ENCODE results near the gene CHN1. TPM values are rescaled to one million over a fixed set of nuclear protein-coding genes. Genes with fewer than 3 reads are reported as not detected.

CHN1 gene
- total RNA-seq, 1 experiment from 2014 or later: 0.37 TPM

DNA sequence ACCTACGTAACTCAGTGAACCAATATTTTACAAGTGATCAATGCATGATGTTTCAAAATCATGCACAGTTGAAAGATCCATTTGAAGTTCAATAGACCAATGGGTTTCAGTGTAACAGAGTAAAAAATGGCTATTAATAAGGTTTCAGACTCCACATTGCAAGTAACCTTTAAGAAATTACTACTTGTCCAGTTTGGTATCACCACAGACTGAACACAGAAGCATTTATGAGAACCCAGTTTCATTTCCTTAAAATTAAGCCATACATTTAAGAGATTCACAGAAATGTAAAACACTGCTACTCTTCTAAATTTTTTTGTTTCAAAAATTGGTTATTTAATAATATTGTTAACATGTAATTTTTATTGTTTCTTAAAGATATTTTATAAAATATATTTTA lies 142.0 kb downstream of the CHN1 start:
- H3K4me1 ChIP-seq (ENCODE audit: low read length): no peaks in the 10 kb centered on the region
- H3K9ac ChIP-seq (ENCODE audit: low read length): no peak overlapping the region
- no peaks in the 10 kb centered on the region for H3K9me3 ChIP-seq (ENCODE audit: low read length)
- H2AFZ ChIP-seq (ENCODE audit: low read length): no peak overlapping the region
- H3K4me3 ChIP-seq (ENCODE audit: low read length): no peak overlapping the region
- H3K79me2 ChIP-seq (ENCODE audit: low read length): no peaks in the 10 kb centered on the region
- H4K20me1 ChIP-seq (ENCODE audit: insufficient read depth, low read depth, low read length): no peaks in the 10 kb centered on the region
- no peak for DNase-seq
- no peaks in the 10 kb centered on the region for H3K36me3 ChIP-seq (ENCODE audit: insufficient read depth, low read length)
- no peaks in the 10 kb centered on the region for H3K9me2 ChIP-seq (replicated peaks; ENCODE audit: insufficient read depth, low read length)
- H3K4me2 ChIP-seq (ENCODE audit: low read depth, low read length, poor library complexity, severe bottlenecking): no peak overlapping the region
- no peak overlapping the region for H3K27ac ChIP-seq (ENCODE audit: low read length)
- no peaks in the 10 kb centered on the region for H3K27me3 ChIP-seq (ENCODE audit: low read length)

GRCh38 chr2:174859563-174860169 lies 145.5 kb downstream of the CHN1 start:
- H3K27ac ChIP-seq (ENCODE audit: low read length): no peak overlapping the region
- no peaks in the 10 kb centered on the region for H3K4me1 ChIP-seq (ENCODE audit: low read length)
- no peak overlapping the region for H3K9ac ChIP-seq (ENCODE audit: low read length)
- no peak overlapping the region for H3K4me2 ChIP-seq (ENCODE audit: low read depth, low read length, poor library complexity, severe bottlenecking)
- no peaks in the 10 kb centered on the region for H4K20me1 ChIP-seq (ENCODE audit: insufficient read depth, low read depth, low read length)
- H2AFZ ChIP-seq (ENCODE audit: low read length): no peak overlapping the region
- no peak overlapping the region for H3K4me3 ChIP-seq (ENCODE audit: low read length)
- H3K79me2 ChIP-seq (ENCODE audit: low read length): no peaks in the 10 kb centered on the region
- H3K36me3 ChIP-seq (ENCODE audit: insufficient read depth, low read length): no peaks in the 10 kb centered on the region
- H3K27me3 ChIP-seq (ENCODE audit: low read length): no peaks in the 10 kb centered on the region
- no peak for DNase-seq
- H3K9me2 ChIP-seq (replicated peaks; ENCODE audit: insufficient read depth, low read length): no peaks in the 10 kb centered on the region
- no peaks in the 10 kb centered on the region for H3K9me3 ChIP-seq (ENCODE audit: low read length)

- Histone ChIP-seq H3K4me1 (ENCODE audit: low read length) (no peaks in the 10 kb centered on the region), H3K9me3 (ENCODE audit: low read length) (no peaks in the 10 kb centered on the region), H4K20me1 (ENCODE audit: insufficient read depth, low read depth, low read length) (no peaks in the 10 kb centered on the region), H3K27me3 (ENCODE audit: low read length) (no peaks in the 10 kb centered on the region), H3K27ac (ENCODE audit: low read length) (no peak overlapping the region), H2AFZ (ENCODE audit: low read length) (no peak overlapping the region), H3K36me3 (ENCODE audit: insufficient read depth, low read length) (no peaks in the 10 kb centered on the region), H3K9ac (ENCODE audit: low read length) (no peak overlapping the region), H3K4me2 (ENCODE audit: low read depth, low read length, poor library complexity, severe bottlenecking) (no peak overlapping the region), H3K4me3 (ENCODE audit: low read length) (no peak overlapping the region), H3K79me2 (ENCODE audit: low read length) (no peaks in the 10 kb centered on the region), H3K9me2 (replicated peaks; ENCODE audit: insufficient read depth, low read length) (no peaks in the 10 kb centered on the region)
- DNase-seq: no peak
Measured at GRCh38 chr2:174858745-174859144, 146.4 kb downstream of the CHN1 start.

DNA sequence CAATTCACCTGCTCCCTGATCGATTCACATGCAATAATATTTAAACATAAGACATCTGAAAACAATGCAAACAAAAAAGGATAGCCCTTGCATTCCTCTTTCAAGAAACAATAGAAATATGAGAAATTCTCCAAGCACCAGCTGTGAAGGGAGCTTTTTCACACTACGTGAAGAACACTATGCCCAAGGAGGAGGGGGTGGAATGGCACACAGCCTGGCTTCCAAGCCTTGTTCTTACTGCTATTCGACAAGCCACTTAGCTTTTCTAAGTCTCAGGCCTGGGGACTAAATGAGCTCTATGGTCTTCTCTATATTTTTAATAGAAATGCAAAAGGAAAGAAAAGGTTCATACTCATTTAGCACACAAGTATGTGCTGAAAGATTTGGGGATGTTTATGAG lies 148.7 kb downstream of the CHN1 start:
- Histone ChIP-seq H3K4me1 (ENCODE audit: low read length) (no peaks in the 10 kb centered on the region), H3K4me3 (ENCODE audit: low read length) (no peak overlapping the region), H3K9me3 (ENCODE audit: low read length) (no peaks in the 10 kb centered on the region), H3K27ac (ENCODE audit: low read length) (no peak overlapping the region), H3K27me3 (ENCODE audit: low read length) (no peaks in the 10 kb centered on the region), H3K4me2 (ENCODE audit: low read depth, low read length, poor library complexity, severe bottlenecking) (no peak overlapping the region), H3K79me2 (ENCODE audit: low read length) (no peaks in the 10 kb centered on the region), H3K9me2 (replicated peaks; ENCODE audit: insufficient read depth, low read length) (no peaks in the 10 kb centered on the region), H3K9ac (ENCODE audit: low read length) (no peak overlapping the region), H2AFZ (ENCODE audit: low read length) (no peak overlapping the region), H4K20me1 (ENCODE audit: insufficient read depth, low read depth, low read length) (no peaks in the 10 kb centered on the region), H3K36me3 (ENCODE audit: insufficient read depth, low read length) (no peaks in the 10 kb centered on the region)
- DNase-seq: no peak

GRCh38 chr2:174846941-174847938 lies 157.9 kb downstream of the CHN1 start:
- Histone ChIP-seq H3K27ac (ENCODE audit: low read length) (no peak overlapping the region), H3K9me3 (ENCODE audit: low read length) (no peaks in the 10 kb centered on the region), H2AFZ (ENCODE audit: low read length) (no peak overlapping the region), H3K4me1 (ENCODE audit: low read length) (no peaks in the 10 kb centered on the region), H3K79me2 (ENCODE audit: low read length) (no peaks in the 10 kb centered on the region), H3K9ac (ENCODE audit: low read length) (no peak overlapping the region), H3K4me3 (ENCODE audit: low read length) (no peak overlapping the region), H3K36me3 (ENCODE audit: insufficient read depth, low read length) (no peaks in the 10 kb centered on the region), H3K4me2 (ENCODE audit: low read depth, low read length, poor library complexity, severe bottlenecking) (no peak overlapping the region), H4K20me1 (ENCODE audit: insufficient read depth, low read depth, low read length) (no peaks in the 10 kb centered on the region), H3K27me3 (ENCODE audit: low read length) (no peaks in the 10 kb centered on the region), H3K9me2 (replicated peaks; ENCODE audit: insufficient read depth, low read length) (no peaks in the 10 kb centered on the region)
- DNase-seq: no peak

DNA sequence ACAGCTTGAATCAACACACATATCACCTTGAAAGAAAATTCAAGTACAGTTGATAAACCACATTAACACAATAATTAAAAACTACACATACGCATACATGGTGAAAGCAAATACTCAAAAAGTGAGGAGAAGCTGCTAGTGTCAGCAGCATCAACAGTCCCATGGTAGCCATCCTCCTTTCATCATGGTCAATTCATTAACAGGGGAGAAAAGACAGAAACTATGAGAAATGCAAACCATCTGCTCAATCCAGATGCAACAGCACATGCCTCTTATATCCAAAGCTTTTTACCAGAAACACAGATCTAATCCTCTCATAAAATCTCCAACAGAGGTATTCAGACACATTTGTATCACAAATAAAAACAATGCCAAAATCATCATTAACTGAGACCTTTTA lies 159.0 kb downstream of the CHN1 start:
- no peaks in the 10 kb centered on the region for H3K27me3 ChIP-seq (ENCODE audit: low read length)
- H3K9me2 ChIP-seq (replicated peaks; ENCODE audit: insufficient read depth, low read length): no peaks in the 10 kb centered on the region
- no peaks in the 10 kb centered on the region for H3K79me2 ChIP-seq (ENCODE audit: low read length)
- no peak overlapping the region for H2AFZ ChIP-seq (ENCODE audit: low read length)
- no peak for DNase-seq
- H3K36me3 ChIP-seq (ENCODE audit: insufficient read depth, low read length): no peaks in the 10 kb centered on the region
- no peaks in the 10 kb centered on the region for H3K4me1 ChIP-seq (ENCODE audit: low read length)
- H3K27ac ChIP-seq (ENCODE audit: low read length): no peak overlapping the region
- H3K4me2 ChIP-seq (ENCODE audit: low read depth, low read length, poor library complexity, severe bottlenecking): no peak overlapping the region
- no peaks in the 10 kb centered on the region for H4K20me1 ChIP-seq (ENCODE audit: insufficient read depth, low read depth, low read length)
- H3K4me3 ChIP-seq (ENCODE audit: low read length): no peak overlapping the region
- H3K9ac ChIP-seq (ENCODE audit: low read length): no peak overlapping the region
- no peaks in the 10 kb centered on the region for H3K9me3 ChIP-seq (ENCODE audit: low read length)

GRCh38 chr2:174844295-174844708 lies 160.9 kb downstream of the CHN1 start:
- H2AFZ ChIP-seq (ENCODE audit: low read length): no peak overlapping the region
- no peaks in the 10 kb centered on the region for H3K27me3 ChIP-seq (ENCODE audit: low read length)
- H3K4me1 ChIP-seq (ENCODE audit: low read length): no peaks in the 10 kb centered on the region
- no peak for DNase-seq
- H3K79me2 ChIP-seq (ENCODE audit: low read length): no peaks in the 10 kb centered on the region
- no peak overlapping the region for H3K4me2 ChIP-seq (ENCODE audit: low read depth, low read length, poor library complexity, severe bottlenecking)
- H3K4me3 ChIP-seq (ENCODE audit: low read length): no peak overlapping the region
- H3K27ac ChIP-seq (ENCODE audit: low read length): no peak overlapping the region
- H3K9me3 ChIP-seq (ENCODE audit: low read length): no peaks in the 10 kb centered on the region
- H4K20me1 ChIP-seq (ENCODE audit: insufficient read depth, low read depth, low read length): no peaks in the 10 kb centered on the region
- no peak overlapping the region for H3K9ac ChIP-seq (ENCODE audit: low read length)
- no peaks in the 10 kb centered on the region for H3K9me2 ChIP-seq (replicated peaks; ENCODE audit: insufficient read depth, low read length)
- H3K36me3 ChIP-seq (ENCODE audit: insufficient read depth, low read length): no peaks in the 10 kb centered on the region

GRCh38 chr2:174842496-174842895 lies 162.7 kb downstream of the CHN1 start:
- no peak overlapping the region for H3K27ac ChIP-seq (ENCODE audit: low read length)
- no peaks in the 10 kb centered on the region for H3K9me3 ChIP-seq (ENCODE audit: low read length)
- no peak overlapping the region for H3K4me3 ChIP-seq (ENCODE audit: low read length)
- no peak overlapping the region for H3K9ac ChIP-seq (ENCODE audit: low read length)
- no peak overlapping the region for H2AFZ ChIP-seq (ENCODE audit: low read length)
- H3K9me2 ChIP-seq (replicated peaks; ENCODE audit: insufficient read depth, low read length): no peaks in the 10 kb centered on the region
- no peaks in the 10 kb centered on the region for H3K27me3 ChIP-seq (ENCODE audit: low read length)
- DNase-seq: no peak
- no peak overlapping the region for H3K4me2 ChIP-seq (ENCODE audit: low read depth, low read length, poor library complexity, severe bottlenecking)
- no peaks in the 10 kb centered on the region for H4K20me1 ChIP-seq (ENCODE audit: insufficient read depth, low read depth, low read length)
- no peaks in the 10 kb centered on the region for H3K36me3 ChIP-seq (ENCODE audit: insufficient read depth, low read length)
- H3K4me1 ChIP-seq (ENCODE audit: low read length): no peaks in the 10 kb centered on the region
- no peaks in the 10 kb centered on the region for H3K79me2 ChIP-seq (ENCODE audit: low read length)

All from Karpas-422 (cell line).